Inferior parietal cortex (tissue), 1 donor: ENCODE measurements around the gene COBL.

Experiments
- DNase-seq: peaks from one replicate; pipeline ENCODE4 v3.0.0-alpha.2; 2016; ENCODE audit errors: extremely low spot score

The COBL gene

DNA sequence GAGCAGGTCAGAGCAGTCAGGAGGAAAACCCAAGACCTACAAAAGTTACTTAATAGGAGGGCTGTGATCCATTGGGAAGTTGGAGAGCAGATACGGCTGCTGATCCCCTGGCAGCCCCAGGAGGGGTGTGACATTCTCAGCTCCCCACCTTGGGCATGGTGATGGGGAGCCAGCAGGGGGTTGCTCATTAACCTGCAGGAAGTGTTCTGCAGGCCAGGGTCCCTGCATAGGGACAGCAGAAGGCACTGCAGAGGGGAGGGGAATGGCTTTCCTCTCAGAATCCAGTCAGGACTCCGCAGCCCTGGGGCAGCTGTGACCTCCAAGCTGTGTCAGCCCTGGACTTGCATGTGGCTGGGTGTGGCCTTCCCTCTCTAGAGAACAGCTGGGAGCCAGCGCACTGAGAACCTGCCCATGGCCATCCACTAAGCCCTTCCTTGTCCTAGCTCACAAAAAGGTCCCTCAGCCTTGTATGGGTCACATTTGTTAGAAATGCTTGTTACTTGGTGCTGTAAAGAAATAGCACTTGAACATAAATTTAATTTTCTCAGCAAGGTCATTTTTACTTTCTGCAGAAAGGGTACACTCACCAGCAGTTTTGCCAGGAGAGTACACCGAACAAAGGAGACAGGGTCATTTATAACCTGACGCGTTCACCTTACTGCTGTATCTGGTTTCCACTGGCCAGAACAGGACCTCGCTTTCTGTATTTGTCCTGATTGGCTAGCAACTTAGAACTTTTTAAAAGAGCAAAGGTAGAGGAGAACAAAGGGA, 169.6 kb downstream of the COBL start:
- no peak for DNase-seq

DNA sequence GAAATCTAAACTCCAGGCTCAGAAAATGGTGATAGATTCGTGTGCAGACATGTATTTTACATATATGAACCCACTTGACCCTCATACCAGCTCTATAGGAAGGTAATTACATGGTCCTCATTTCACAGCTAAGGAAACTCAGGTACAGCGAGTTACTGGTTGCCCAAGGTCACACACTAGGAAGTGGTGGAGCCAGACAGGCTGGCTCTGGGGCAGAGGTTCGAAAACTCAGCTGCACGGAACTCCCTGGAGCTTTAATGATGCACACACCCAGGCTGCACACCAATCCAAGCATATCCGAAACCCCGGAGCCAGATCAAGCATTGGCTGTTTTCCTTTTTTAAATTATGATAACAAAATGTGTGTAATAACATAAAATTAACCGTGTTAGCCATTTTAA, 172.4 kb downstream of the COBL start:
- DNase-seq, result no peak

DNA sequence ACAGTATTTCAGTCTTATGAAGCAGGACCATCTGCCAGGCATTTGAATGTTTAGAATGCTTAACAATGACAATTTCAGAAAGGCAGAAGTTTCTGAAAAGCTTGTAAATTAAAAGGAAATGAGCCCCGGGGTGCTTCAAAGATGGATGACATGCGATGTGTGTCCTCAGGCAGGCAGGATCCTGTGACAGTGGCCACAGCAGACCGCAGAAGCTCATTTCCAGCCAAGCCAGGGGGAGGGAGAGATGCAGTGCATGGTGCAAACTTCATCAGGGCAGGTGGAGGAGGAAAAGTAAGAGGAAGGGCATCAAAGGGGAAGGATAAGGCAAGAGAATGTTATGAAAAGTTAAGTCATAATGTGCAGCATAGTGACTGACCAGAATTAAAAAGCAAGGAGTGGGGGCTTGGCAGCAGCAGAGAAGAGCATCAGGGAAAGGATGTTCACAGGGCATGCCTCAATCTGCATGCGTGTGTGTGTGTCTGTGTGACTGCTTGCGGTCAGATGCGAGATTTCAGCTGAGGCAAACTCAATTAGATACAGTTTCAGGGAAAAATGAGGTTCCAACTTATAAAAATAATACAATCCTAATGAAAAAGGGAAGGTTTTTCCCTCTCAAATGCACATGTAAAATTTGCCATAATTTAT, 173.7 kb downstream of the COBL start:
- no peak for DNase-seq

DNA sequence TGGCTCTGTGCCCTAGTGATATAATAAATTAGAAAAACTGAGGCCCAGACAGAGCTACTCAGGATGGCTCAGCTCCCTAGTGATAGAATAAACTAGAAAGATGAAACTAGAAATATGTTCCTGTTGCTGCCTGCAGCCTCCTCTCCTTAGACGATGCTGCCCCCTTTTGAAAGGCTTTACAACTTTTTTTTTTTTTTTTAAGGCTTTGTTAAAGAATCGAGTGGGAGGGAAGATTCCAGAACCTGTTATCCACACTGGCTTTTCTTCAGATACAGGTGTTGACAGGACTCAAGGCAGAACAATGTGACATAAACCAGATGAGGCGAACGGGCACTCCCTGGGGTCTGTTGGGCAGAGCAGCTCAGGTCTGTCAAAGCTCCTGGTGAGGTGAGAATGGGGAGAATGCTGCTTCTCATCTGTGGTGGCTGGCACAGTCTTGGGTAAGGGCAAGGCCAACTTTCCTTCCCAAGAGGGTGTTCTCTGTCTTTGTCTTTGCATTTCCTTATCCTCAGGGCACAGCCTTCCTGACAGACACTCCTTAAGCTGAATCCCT, 175.1 kb downstream of the COBL start:
- DNase-seq, result peak; percentile 68

DNA sequence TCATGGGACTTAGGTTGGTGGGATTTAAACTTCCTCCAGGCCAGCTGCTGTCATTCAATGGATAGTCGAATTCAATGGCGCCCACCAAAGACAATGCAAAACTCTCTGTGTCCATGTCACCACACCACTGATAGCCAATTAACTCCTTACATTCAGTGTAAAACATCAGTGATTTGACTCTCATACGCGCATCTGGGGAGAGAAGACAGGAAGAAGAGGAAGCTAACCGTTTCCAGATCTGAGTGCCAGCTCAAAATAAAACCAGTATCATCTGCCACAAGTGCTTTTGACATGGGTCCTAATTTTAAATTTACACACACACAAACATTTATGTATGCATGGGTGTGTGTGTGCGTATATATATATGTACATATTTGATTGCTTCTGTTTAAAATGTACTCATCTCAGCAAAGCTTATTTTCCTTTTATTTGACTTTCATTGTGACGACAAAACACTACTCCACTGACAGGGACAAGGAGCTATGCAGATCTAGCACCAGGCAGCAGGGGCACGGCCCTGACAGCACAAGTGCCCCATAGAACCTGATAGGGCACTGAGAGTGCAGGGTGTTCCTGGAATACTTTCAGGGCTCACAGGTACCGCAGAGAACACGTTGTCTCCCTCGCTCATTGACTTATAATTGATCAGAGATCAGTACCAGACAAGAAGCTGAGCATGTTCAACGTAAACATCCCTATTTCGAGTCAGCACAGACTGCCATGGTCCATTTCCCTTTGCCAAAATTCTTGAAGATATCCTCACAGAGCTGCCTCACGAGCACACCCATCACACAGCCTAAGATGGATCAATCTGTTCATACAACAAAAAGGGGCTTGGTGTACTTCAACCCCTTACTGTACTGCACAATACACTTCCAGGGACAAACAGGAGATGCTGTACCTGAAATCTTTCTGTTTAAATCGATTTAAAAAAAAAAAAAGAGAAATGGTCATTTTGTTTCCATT, 176.1 kb downstream of the COBL start:
- no peak for DNase-seq

DNA sequence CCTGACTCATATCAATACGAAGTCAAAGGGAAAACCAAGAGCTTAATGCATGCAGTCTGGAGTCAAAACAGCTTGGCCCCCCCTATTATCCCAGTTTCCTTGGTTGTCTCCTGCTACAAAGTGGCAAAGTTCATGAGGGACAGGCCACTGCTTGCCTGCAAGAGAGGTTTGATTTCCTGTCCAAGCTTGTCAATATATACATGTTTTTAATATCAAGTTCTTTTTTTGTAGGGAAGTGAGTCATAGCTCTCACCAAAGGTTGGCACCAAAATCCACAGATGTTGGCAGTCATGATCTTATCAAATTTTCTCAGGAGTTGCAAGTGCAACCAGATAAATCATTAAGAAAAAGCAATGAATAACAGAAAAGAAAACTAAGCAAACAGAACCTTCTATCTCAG, 176.8 kb downstream of the COBL start:
- no peak for DNase-seq

DNA sequence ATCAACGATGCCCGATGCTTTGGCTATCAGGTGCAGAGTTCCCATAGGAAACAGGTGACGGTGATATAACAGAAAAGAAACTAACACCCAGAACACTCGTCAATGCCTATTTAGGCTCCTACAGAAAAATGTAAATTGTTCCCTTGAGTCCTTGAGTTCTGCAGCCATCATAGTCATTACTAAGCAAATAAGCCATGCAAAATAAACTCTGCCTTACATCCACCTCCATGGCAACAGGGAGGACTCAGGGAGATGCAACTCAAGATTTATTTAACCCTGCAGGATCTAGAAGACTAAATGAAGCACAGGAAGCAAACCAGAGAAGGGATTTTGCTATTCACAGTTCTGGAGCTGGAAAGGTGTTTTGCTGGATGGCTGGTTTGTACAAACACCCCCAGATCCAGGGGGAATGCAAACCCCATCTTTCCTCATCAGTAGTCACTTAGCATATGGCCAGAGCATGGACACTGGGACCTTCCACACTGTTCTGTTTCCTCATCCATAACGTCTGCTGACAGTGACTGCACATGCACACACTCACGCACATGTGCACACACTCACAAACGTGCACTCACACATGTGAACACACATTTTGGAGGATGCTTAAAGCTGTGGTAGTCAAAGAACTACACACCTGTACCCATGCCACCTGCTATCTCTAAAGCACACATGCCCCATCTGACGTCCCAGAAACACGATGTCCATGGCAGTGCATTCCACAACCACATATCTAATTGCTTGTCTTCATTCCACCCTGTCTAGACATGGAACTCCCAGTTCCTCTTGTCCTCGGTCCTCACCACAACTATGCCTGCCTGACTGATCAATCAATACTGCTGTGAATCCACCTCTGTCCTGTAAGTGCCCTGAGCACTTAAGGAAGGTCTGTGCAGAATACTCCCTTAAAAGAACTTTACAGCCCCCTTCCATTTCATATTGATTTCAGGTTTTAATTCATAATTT, 178.2 kb downstream of the COBL start:
- DNase-seq, result no peak

DNA sequence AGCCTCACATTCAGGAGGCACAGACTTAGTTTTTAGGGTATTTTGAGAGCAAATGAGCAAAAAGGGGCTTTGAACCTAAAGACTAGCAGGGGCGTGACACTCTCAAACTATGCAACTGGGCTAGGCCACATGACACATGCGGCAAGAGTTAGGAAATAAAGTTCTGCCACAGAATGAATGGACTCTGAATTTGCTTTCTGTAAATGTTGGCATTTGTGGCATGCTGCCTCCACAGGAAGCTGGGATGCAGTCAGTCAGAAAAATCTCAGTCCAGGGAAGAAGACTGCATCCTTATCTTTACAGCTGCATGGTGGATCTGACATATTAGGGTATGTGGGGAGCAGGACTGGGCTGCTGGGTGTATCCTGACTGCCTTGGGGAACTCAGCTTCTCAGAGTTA, 181.0 kb downstream of the COBL start:
- no peak for DNase-seq

DNA sequence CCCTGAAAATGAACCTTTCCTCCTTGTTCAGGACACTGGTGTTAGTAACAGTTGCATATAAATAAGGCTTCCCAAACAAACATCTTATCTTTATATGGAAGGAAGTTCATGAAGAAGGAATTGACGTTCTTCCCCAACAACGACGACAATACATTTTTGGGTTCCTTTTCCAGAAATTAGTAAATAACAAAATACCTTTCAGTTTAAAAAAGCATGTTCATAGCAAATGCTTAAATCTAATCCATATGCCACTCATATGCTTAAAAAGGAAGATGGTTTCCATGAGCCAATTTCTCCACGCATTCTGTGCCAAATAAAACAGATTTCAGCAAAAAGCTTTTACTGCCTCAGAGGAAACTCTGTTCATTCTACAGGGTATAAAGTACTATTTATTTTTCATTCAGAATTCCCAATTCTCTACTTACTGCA, 182.6 kb downstream of the COBL start:
- no peak for DNase-seq

DNA sequence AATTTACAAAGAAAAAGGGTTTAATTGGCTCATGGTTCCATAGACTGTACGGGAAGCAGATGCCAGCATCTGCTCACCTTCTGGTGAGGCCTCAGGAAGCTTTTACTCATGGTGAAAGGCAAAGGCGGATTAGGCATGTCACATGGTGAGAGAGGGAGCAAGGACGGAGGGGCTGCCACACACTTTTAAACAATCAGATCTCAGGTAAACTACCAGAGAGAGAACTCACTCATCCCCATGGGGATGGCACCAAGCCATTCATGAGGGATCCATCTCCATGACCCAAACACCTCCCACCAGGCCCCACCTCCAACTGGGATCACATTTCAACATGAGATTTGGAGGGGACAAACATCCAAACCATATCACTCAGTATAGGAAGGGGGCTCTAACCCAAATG, 183.9 kb downstream of the COBL start:
- no peak for DNase-seq

DNA sequence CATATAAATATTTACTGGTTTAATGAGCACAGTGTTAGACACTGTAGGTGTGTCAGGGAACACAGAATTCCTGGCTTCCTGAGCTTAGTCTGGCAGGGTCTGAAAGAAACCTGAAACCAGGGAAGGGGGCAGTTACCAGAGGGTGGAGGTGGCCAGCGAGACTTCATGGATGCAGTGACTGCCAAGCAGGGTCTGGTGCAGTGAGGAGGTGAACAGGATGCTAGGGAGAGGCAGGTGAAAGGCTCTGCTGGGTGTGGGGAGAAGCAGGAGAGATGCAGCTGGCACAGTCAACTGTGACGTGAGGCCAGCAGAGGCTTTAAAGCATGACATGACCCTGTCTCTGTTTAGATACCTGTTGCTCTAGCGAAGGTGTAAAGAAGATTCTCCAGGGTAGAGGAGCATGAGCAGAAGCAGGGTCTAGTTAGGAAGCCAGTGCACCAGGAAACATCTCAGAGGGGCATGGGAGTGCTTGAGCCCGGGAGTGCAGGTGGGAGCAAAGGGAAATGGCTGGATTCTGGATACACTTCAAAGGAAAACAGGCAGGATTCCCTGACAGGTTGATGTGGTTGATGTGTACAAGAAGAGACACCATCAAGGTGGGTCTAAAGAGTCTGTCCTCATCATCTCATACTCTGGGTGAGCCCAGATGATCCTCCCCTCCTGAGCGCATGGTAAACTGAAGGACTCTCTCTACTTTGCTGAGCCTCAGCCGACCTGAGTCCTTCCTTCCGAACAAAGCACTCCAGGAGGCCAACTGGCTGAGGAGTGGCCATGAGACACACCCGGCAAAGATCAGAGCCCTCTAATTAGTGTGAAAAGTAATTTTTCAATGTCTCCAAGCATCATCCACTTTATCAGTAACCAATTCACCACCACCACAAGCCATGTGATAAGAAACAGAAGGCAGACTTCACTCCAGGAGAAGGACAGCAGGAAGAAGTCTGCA, 186.8 kb downstream of the COBL start:
- DNase-seq, result no peak

DNA sequence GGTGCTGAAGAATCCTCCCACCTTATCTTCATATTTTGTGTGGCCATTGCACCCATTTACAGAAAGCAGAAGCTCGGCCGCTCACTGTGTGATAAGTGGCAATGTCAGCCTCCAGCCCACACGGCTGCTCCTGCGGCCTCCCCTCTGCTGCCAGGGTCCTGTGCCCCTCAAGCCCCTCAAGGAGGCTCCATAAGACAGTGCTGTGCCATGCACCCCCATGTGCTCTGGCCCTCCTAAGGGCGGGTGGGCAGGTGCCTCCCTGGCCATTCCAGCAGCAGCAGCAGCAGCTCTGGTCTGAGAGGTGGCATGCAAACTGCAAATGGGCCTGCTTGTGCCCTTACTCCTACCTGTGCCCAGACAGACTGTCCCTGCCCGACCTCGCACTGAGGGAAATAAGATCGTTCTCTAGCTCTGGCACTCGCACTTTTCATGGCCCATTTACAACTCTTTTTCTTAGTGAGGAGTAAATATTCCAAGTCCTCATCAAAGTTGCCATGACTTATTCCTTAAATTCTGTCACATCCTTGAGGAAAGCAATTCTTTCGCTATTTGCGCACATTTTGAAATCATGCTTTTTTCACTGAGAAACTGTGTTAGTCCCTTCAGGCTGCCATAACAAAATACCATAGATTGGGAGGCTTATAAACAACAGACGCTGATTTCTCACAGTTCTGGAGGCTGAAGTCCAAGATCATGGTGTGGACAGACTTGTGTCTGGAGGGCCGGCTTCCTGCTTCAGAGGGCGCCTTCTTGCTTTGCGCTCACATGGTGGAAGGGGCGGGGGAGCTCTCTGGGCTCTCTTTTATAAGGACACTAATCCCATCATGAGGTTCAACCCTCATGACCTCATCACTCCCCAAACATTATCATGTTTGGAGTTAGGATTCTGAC, 187.8 kb downstream of the COBL start:
- DNase-seq, result no peak

DNA sequence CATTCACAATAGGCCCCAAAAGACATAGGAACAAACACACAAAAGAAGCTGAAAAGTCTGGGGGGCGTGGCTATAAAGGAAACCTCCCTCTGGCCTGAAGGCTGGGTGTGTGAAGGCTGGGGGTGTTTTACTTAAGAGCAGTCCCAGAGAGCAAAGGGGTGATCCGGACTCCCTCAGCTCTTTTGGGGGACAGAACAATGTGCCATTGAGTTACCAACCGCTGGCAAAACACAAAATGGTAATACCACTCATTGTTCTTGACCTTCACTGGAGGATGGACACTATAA, 189.0 kb downstream of the COBL start:
- DNase-seq, result no peak

DNA sequence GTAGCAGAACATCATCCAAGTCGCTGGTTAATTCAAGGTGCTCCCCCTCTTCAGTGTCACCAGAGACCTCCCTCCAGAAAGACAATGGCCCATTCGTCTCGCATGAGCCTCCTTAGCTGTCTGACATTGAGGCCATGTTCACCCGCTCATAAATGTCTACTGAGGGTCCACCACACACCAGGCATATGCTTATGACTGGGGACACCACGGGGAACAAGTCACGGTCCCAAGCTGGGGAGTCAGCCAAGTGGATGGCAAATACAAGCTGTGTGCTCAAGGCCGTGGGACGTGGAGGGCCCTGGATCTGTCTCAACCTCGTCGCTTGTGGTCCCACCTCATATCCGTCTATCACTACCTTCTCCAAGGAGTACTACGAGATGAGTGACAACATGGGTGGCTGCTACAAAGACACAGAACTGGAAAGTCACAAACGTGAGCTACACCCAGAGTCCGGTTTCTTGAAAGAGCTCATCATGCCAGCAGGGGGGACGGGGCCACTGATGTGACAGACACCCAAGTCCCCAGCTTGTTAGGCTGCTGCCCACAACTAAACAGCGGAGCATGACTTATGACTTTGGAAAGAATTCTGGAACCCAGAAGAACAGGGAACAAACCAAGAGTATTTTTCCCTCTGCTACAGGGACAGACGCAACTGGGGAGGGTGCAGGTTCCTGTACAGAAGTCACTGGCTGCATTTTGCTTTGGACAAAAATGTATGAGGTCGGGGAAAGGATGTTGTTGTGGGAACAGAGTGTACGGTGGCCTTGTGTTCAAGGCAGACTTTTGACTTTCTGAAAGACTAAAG, 189.6 kb downstream of the COBL start:
- DNase-seq, result no peak

DNA sequence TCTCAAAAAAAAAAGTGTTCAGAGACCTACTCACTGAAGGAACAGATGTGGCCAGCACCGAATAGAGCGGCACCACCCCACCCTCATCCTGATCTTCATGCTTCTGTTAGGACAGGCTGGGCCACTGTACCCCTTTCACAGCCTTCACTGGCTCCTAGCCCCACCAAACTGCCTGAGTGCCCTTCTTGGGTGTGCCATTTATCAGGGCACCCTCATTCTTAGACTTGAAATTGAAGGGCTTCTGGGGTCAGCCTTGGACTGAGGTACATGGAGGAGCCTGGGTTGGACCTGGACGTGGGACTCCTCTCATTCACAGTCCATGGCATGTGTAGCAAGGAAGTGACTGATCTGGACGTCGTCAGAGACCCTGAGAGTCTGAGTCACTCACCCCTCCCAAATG, 190.3 kb downstream of the COBL start:
- DNase-seq, result no peak

DNA sequence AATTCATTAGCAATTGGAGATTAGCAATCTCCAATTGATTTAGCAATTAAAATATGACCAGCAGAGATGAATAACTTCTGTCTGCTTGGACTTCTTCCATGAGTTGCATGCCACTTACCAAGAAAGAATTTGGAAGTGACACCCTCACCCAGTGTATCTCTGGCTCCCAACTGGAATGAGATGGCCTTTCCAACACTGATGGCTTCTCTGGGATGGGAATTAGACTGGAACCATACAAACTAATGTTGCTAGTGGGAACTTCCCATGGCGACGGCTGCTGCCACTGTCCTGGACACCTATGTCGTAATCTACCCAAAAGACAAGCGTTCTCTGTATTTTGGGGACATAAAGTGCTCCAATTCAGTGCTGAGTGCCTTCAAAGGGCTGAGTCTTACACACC, 192.3 kb downstream of the COBL start:
- DNase-seq, result no peak

DNA sequence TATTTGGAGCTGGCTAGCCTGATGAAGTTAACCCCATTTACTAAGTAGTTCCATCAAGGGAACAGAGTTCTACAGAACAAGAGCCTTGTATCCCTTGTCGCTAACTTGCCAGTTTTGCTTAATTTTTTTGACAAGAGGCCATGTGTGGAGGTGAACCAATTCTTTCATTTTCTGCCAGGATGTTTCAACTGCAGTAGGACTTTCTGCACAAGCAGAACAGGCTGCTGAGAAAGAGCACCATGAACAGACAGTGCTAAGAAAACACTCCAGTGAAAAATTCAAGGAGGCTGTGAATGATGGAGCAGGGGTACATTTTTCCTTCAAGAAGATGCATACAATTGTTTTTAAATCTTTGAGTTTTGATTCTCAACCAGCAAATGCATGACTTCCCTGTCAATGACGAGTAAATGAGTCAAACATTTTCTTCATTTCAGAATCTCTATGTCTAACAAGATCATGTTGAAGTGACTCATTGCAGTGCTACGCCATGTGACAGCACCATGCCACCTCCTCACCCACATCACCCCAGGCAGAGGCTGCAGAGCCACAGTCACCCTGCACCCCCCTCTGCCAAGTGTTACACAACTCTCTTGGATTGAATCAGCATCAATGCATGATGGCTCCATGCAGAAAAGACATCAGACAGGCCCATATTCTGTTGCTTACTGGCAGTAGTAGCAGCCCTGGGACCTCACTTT, 193.1 kb downstream of the COBL start:
- DNase-seq, result peak; percentile 57
